Glutamatergic neuron (in vitro differentiated cells): ENCODE data around the gene ZBTB21. TPM values are rescaled to one million over a fixed set of nuclear protein-coding genes. Genes with fewer than 3 reads are reported as not detected.
"Not testable (repeated sequence)": the region's sequence is repeated elsewhere in the genome, so short reads cannot be mapped to it uniquely, and the experiment has no call there.

Experiments used
- DNase-seq: peaks from one replicate; pipeline ENCODE4 v3.0.0; 2022
- H3K27ac Mint-ChIP-seq: one replicate; pipeline ENCODE4 v1.8.0; 2020; ENCODE audit warnings: mild to moderate bottlenecking, mixed read lengths, inconsistent platforms; ENCODE audit not compliant: unreplicated experiment
- H3K27me3 Mint-ChIP-seq: one replicate; pipeline ENCODE4 v1.8.0; 2020; ENCODE audit warnings: mild to moderate bottlenecking, moderate library complexity, mixed read lengths, inconsistent platforms; ENCODE audit not compliant: unreplicated experiment
- H3K36me3 Mint-ChIP-seq: one replicate; pipeline ENCODE4 v1.8.0; 2020; ENCODE audit warnings: mild to moderate bottlenecking, mixed read lengths, inconsistent platforms; ENCODE audit not compliant: unreplicated experiment
- H3K4me1 Mint-ChIP-seq: one replicate; pipeline ENCODE4 v1.8.0; 2020; ENCODE audit warnings: mild to moderate bottlenecking, low read depth, mixed read lengths, inconsistent platforms; ENCODE audit not compliant: unreplicated experiment
- H3K4me3 Mint-ChIP-seq: one replicate; pipeline ENCODE4 v1.8.0; 2020; ENCODE audit warnings: mild to moderate bottlenecking, mixed read lengths, inconsistent platforms; ENCODE audit not compliant: unreplicated experiment
- H3K9me3 Mint-ChIP-seq: one replicate; pipeline ENCODE4 v1.8.0; 2020; ENCODE audit warnings: mild to moderate bottlenecking, moderate library complexity, mixed read lengths, inconsistent platforms; ENCODE audit not compliant: unreplicated experiment
- CTCF ChIP-seq: fragments of 200-600 bp; sonication (generic); IDR thresholded peaks from one replicate; pipeline ENCODE4 v1.5.0; 2021; ENCODE audit not compliant: partially characterized antibody, unreplicated experiment
- total RNA-seq: library from RNA; stranded (reverse); fragmentation: NEBNext Ultra II Directional; extraction: Animal tissue kit (Norgen Biotek cat#: 25700); gene quantifications from one replicate; pipeline ENCODE4 v1.2.1, GENCODE V29; 2021; ENCODE audit not compliant: unreplicated experiment

Gene ZBTB21
- total RNA-seq, 1 donor from 2014 or later = 21.2 TPM

DNA sequence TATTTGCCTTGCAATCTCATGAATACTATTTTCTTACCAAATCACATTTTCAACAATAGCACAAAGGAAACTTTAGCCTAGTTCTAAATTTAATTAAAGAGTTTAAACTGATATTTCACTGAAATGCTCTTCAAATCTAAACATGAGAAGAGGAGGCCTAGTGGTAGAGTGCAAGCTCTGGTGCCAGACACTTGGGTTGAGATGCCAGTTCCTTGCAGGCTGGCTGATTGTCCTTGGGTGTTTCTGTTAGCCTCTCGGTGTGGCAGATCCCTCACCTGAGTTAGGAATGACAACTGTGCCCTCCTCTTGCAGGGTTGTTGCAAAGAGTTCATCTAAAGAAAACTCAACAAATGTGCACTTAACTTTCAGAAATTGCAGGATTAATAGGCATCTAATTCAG, 12.5 kb downstream of the ZBTB21 start:
- DNase-seq = no peak
- Mint-ChIP-seq H3K27ac (no peak overlapping the region), H3K27me3 (no peaks in the 10 kb centered on the region), H3K9me3 (peaks cover 2% of the 10 kb centered on the region), H3K36me3 (peaks cover 39% of the 10 kb centered on the region), H3K4me1 (no peaks in the 10 kb centered on the region), H3K4me3 (no peak overlapping the region)
- TF ChIP-seq CTCF = no peak

DNA sequence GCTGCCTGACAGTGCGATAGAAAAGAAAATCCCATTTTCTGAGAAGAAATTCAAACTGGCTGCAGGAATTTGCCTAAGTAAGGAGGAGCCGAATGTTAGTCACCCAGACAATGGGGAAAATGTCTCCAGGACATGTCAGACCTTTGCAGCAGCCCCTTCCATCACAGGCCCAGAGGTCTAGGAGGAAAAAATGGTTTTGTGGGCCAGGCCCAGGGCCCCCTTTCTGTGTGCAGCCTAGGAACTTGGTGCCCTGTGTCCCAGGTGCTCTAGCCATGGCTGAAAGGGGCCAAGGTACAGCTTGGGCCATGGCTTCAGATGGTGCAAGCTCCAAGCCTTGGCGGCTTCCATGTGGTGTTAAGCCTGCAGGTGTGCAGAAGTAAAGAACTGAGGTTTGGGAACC, 14.6 kb downstream of the ZBTB21 start:
- Mint-ChIP-seq H3K4me1 (no peaks in the 10 kb centered on the region), H3K36me3 (peaks cover 46% of the 10 kb centered on the region), H3K27me3 (no peaks in the 10 kb centered on the region), H3K27ac (no peak overlapping the region), H3K4me3 (no peak overlapping the region), H3K9me3 (peaks cover 2% of the 10 kb centered on the region)
- no peak for DNase-seq
- TF ChIP-seq CTCF = no peak

DNA sequence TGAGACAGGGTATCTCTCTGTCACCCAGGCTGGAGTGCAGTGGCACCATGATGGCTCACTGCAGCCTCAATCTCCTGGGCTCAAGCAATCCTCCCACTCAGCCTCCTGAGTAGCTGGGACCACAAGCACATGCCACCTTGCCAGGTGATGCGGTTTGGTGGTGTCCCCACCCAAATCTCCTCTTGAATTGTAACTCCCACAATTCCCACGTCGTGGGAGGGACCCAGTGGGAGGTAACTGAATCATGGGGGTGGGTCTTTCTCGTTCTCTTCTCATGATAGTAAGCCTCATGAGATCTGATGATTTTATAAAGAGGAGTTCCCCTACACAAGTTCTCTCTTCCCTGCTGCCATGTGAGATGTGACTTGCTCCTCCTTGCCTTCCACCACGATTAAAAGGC, 15.5 kb downstream of the ZBTB21 start:
- not testable (repeated sequence) for H3K27me3 Mint-ChIP-seq, H3K9me3 Mint-ChIP-seq, H3K4me1 Mint-ChIP-seq, DNase-seq, H3K27ac Mint-ChIP-seq, H3K4me3 Mint-ChIP-seq
- peaks cover 46% of the 10 kb centered on the region for H3K36me3 Mint-ChIP-seq

DNA sequence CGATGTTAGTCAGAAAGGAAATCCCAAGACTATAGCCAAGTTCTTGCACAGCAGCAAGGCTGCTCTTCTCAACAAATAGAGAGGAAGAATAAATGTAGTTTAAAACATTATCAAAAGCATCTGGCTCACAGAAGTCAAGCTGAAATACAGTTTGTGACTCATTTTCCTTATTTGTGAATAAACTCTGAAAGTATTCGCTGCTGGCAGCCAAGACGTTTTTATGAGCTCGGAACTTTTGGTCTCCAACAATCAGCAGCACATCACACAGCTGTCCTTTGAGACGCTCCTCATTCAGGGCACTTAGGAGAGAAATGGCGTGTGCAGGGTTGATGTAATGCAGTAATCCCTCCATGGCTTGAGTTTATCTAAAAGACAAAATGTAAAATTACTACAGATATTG, 16.4 kb downstream of the ZBTB21 start:
- Mint-ChIP-seq H3K36me3 (peaks cover 46% of the 10 kb centered on the region), H3K27ac (no peak overlapping the region), H3K27me3 (no peaks in the 10 kb centered on the region), H3K4me1 (no peaks in the 10 kb centered on the region), H3K4me3 (no peak overlapping the region), H3K9me3 (peaks cover 2% of the 10 kb centered on the region)
- no peak for DNase-seq
- no peak for TF ChIP-seq CTCF

GRCh38 chr21:41992576-41992975, 17.6 kb downstream of the ZBTB21 start:
- no peak for TF ChIP-seq CTCF
- peaks cover 2% of the 10 kb centered on the region for H3K9me3 Mint-ChIP-seq
- no peaks in the 10 kb centered on the region for H3K27me3 Mint-ChIP-seq
- H3K4me3 Mint-ChIP-seq = no peak overlapping the region
- no peak for DNase-seq
- H3K27ac Mint-ChIP-seq = no peak overlapping the region
- peaks cover 46% of the 10 kb centered on the region for H3K36me3 Mint-ChIP-seq
- H3K4me1 Mint-ChIP-seq = no peaks in the 10 kb centered on the region

DNA sequence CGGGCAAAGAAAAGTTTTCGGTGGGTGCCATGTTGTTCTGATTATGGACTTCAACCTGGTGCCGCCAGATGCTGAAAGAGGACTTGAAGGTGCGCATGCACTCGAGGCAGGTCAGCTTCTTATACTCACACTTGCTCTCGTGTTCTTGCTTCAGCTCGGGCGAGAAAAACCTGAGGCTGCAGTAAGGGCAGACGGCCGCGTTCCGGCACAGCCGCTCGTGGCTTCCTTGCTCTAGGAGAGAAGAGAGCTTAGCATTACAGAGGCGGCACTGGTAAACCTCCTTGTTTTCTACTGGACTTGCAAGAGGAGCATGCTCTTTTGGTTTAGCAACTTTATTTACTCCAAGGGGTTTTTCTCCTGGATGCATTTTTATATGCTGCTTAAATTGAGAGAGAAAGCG, 18.5 kb downstream of the ZBTB21 start:
- Mint-ChIP-seq H3K36me3 (peaks cover 46% of the 10 kb centered on the region), H3K4me1 (no peaks in the 10 kb centered on the region), H3K9me3 (peaks cover 2% of the 10 kb centered on the region), H3K27ac (no peak overlapping the region), H3K27me3 (no peaks in the 10 kb centered on the region), H3K4me3 (no peak overlapping the region)
- DNase-seq = no peak
- TF ChIP-seq CTCF = no peak
